ENCODE results near the gene DHRS4L2.
"Not testable (repeated sequence)": the region's sequence is repeated elsewhere in the genome, so short reads cannot be mapped to it uniquely, and the experiment has no call there.

DHRS4L2 gene

GRCh38 chr14:24013654-24014514 lies 25.2 kb downstream of the DHRS4L2 start:
- DNase-seq (ENCODE audit: insufficient read length, low spot score), result peak; percentile 47
- no peak for FAIRE-seq

GRCh38 chr14:24015745-24016144 lies 27.0 kb downstream of the DHRS4L2 start:
- not testable (repeated sequence) for DNase-seq (ENCODE audit: insufficient read length, low spot score); FAIRE-seq

GRCh38 chr14:24018978-24019377 lies 30.2 kb downstream of the DHRS4L2 start:
- DNase-seq (ENCODE audit: insufficient read length, low spot score); FAIRE-seq: not testable (repeated sequence)

- not testable (repeated sequence) for FAIRE-seq; DNase-seq (ENCODE audit: insufficient read length, low spot score)
These were observed 31.2 kb downstream of the DHRS4L2 start for GRCh38 chr14:24019944-24020343.

- not testable (repeated sequence) for FAIRE-seq; DNase-seq (ENCODE audit: insufficient read length, low spot score)
These were observed 31.8 kb downstream of the DHRS4L2 start for GRCh38 chr14:24020520-24020919.

GRCh38 chr14:24024939-24025418 lies 36.2 kb downstream of the DHRS4L2 start:
- not testable (repeated sequence) for DNase-seq (ENCODE audit: insufficient read length, low spot score); FAIRE-seq

- DNase-seq (ENCODE audit: insufficient read length, low spot score); FAIRE-seq: not testable (repeated sequence)
These were observed 41.0 kb downstream of the DHRS4L2 start for GRCh38 chr14:24029687-24030086.

GRCh38 chr14:24031331-24031730 lies 42.6 kb downstream of the DHRS4L2 start:
- DNase-seq (ENCODE audit: insufficient read length, low spot score); FAIRE-seq: not testable (repeated sequence)

GRCh38 chr14:24032727-24033418 lies 44.1 kb downstream of the DHRS4L2 start:
- no peak for FAIRE-seq
- DNase-seq (ENCODE audit: insufficient read length, low spot score), result no peak

GRCh38 chr14:24035769-24036168 lies 47.0 kb downstream of the DHRS4L2 start:
- FAIRE-seq; DNase-seq (ENCODE audit: insufficient read length, low spot score): not testable (repeated sequence)

GRCh38 chr14:24036169-24036962 lies 47.6 kb downstream of the DHRS4L2 start:
- peak; percentile 66 for DNase-seq (ENCODE audit: insufficient read length, low spot score)
- FAIRE-seq, result no peak

- not testable (repeated sequence) for FAIRE-seq; DNase-seq (ENCODE audit: insufficient read length, low spot score)
These were observed 48.4 kb downstream of the DHRS4L2 start for GRCh38 chr14:24036963-24037657.

- no peak for DNase-seq (ENCODE audit: insufficient read length, low spot score)
- no peak for FAIRE-seq
These were observed 48.9 kb downstream of the DHRS4L2 start for GRCh38 chr14:24037658-24038037.

- DNase-seq (ENCODE audit: insufficient read length, low spot score) (no peak), FAIRE-seq (no peak)
These were observed 50.0 kb downstream of the DHRS4L2 start for GRCh38 chr14:24038686-24039085.

GRCh38 chr14:24040692-24041091 lies 52.0 kb downstream of the DHRS4L2 start:
- DNase-seq (ENCODE audit: insufficient read length, low spot score), result no peak
- FAIRE-seq, result no peak

- FAIRE-seq, result no peak
- no peak for DNase-seq (ENCODE audit: insufficient read length, low spot score)
These were observed 54.0 kb downstream of the DHRS4L2 start for GRCh38 chr14:24042746-24043145.

- FAIRE-seq; DNase-seq (ENCODE audit: insufficient read length, low spot score): not testable (repeated sequence)
These were observed 60.3 kb downstream of the DHRS4L2 start for GRCh38 chr14:24049002-24049401.

GRCh38 chr14:24050753-24051152 lies 62.0 kb downstream of the DHRS4L2 start:
- not testable (repeated sequence) for FAIRE-seq; DNase-seq (ENCODE audit: insufficient read length, low spot score)

- no peak for DNase-seq (ENCODE audit: insufficient read length, low spot score)
- no peak for FAIRE-seq
These were observed 62.6 kb downstream of the DHRS4L2 start for GRCh38 chr14:24051176-24051788.

All from HTR-8/SVneo (cell line).